ENCODE data around the gene FBLN2.

FBLN2 gene

GRCh38 chr3:13532085-13532484, 16.8 kb upstream of the FBLN2 start:
- ChIA-PET POLR2A (ENCODE audit: low non-redundant PET) (no interaction called here), CTCF (interaction anchor here (0.6 kb wide), 1 partner anchor 919 kb away, joined by 5 read pairs; no protein-coding TSS in a partner anchor)

GRCh38 chr3:13532631-13533030, 16.3 kb upstream of the FBLN2 start:
- CTCF ChIA-PET, result no interaction called here

More at GRCh38 chr3:13532085-13532484, 16.8 kb upstream of the FBLN2 start:
- TF ChIP-seq CTCF (conservative IDR thresholded peaks at IDR 0.05; ENCODE audit: low read depth), result no peak
- peak overlapping the region; percentile 87; the same call in 1 of the 2 replicates for H3K27ac ChIP-seq
- no peak for DNase-seq (ENCODE audit: low spot score)

DNA sequence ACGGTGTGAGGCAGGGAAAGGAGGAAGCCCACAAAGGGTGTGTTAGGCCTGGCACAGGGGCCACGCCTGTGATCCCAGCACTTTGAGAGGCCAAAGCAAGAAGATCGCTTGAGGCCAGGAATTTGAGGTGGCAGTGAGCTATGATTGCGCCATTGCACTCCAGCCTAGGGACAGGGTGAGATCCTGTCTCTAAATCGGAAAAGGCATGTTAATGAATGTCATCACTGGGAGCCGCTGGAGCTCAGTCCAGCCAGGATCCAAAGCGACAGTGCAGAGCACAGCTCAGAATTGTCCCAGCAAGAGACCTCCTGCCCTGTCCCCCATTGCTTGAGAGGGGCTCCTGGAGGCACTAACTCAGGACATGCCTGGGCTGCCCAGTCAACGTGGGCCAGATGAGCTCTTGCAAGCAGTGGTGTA, 15.0 kb upstream of the FBLN2 start:
- CTCF ChIA-PET, result interaction anchor here (0.7 kb wide), 1 partner anchor 20 kb away, joined by 4 read pairs; no protein-coding TSS in a partner anchor
- TF ChIP-seq CTCF (conservative IDR thresholded peaks at IDR 0.05; ENCODE audit: low read depth), result no peak
- POLR2A ChIA-PET (ENCODE audit: low non-redundant PET), result no interaction called here
- DNase-seq (ENCODE audit: low spot score), result no peak
- peak overlapping the region; percentile 87 for H3K27ac ChIP-seq

More at GRCh38 chr3:13532631-13533030, 16.3 kb upstream of the FBLN2 start:
- no peak for TF ChIP-seq CTCF (conservative IDR thresholded peaks at IDR 0.05; ENCODE audit: low read depth)
- POLR2A ChIA-PET (ENCODE audit: low non-redundant PET), result no interaction called here
- DNase-seq (ENCODE audit: low spot score), result no peak
- H3K27ac ChIP-seq, result peak overlapping the region; percentile 87; the same call in 1 of the 2 replicates

GRCh38 chr3:13535526-13535875, 13.4 kb upstream of the FBLN2 start:
- CTCF ChIA-PET, result no interaction called here
- H3K27ac ChIP-seq, result peak overlapping the region; percentile 87
- POLR2A ChIA-PET (ENCODE audit: low non-redundant PET), result no interaction called here
- no peak for DNase-seq (ENCODE audit: low spot score)
- no peak for TF ChIP-seq CTCF (conservative IDR thresholded peaks at IDR 0.05; ENCODE audit: low read depth)

DNA sequence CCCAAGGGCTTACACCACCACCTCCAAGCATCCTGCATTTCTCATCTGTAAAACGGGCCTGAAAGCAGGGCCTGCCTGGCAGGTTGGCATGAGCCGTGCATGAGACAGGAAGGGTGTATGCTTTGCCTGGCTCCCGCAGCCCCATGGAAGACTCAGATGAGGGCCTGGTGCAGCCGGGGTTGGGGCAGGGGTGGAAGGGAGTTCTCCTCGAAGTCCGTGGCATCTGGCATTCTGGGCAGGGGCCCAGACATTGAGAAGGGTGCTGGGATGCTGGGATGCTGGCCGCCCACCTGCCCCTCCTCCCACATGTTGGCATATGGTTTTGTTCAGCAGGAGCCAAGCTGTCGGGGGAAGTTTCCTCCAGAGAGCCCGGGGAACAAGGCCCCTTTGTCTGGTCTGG, 13.0 kb upstream of the FBLN2 start:
- ChIA-PET POLR2A (ENCODE audit: low non-redundant PET) (no interaction called here), CTCF (no interaction called here)
- DNase-seq (ENCODE audit: low spot score), result no peak
- TF ChIP-seq CTCF (conservative IDR thresholded peaks at IDR 0.05; ENCODE audit: low read depth), result no peak
- H3K27ac ChIP-seq, result peak overlapping the region; percentile 87

GRCh38 chr3:13536432-13536831, 12.5 kb upstream of the FBLN2 start:
- H3K27ac ChIP-seq, result peak overlapping the region; percentile 87
- TF ChIP-seq CTCF (conservative IDR thresholded peaks at IDR 0.05; ENCODE audit: low read depth), result no peak
- DNase-seq (ENCODE audit: low spot score), result no peak
- POLR2A ChIA-PET (ENCODE audit: low non-redundant PET), result no interaction called here
- CTCF ChIA-PET, result interaction anchor here (1.4 kb wide), 1 partner anchor 40 kb away, joined by 3 read pairs; no protein-coding TSS in a partner anchor

Data from RWPE1 (cell line).